HUDEP-2 (cell line): ENCODE results near the gene CFAP97D2.
"Not testable (repeated sequence)": the region's sequence is repeated elsewhere in the genome, so short reads cannot be mapped to it uniquely, and the experiment has no call there.

Experiments used
- DNase-seq, 76 experiments: peaks; one replicate each; lab custom pipeline; 2025; ENCODE audit not compliant: unreplicated experiment in 76 of 76; lab: John Stamatoyannopoulos, UW

CFAP97D2 gene

GRCh38 chr13:114185182-114185971, 6.3 kb downstream of the CFAP97D2 start:
- DNase-seq: no peak

GRCh38 chr13:114194853-114195252, 15.8 kb downstream of the CFAP97D2 start:
- no peak for DNase-seq

GRCh38 chr13:114196629-114197028, 17.6 kb downstream of the CFAP97D2 start:
- no peak for DNase-seq

GRCh38 chr13:114198556-114198955, 19.5 kb downstream of the CFAP97D2 start:
- no peak for DNase-seq

- not testable (repeated sequence) for DNase-seq
These were observed 20.5 kb downstream of the CFAP97D2 start for GRCh38 chr13:114199526-114199925.

- DNase-seq: no peak
These were observed 20.9 kb downstream of the CFAP97D2 start for GRCh38 chr13:114199954-114200353.

GRCh38 chr13:114200399-114200911, 21.4 kb downstream of the CFAP97D2 start:
- no peak for DNase-seq

- no peak for DNase-seq
These were observed 23.5 kb downstream of the CFAP97D2 start for GRCh38 chr13:114202581-114202980.

GRCh38 chr13:114203536-114203935, 24.5 kb downstream of the CFAP97D2 start:
- DNase-seq: no peak

GRCh38 chr13:114204894-114205293, 25.8 kb downstream of the CFAP97D2 start:
- DNase-seq: no peak

GRCh38 chr13:114208134-114208533, 29.1 kb downstream of the CFAP97D2 start:
- no peak for DNase-seq

GRCh38 chr13:114211446-114212157, 32.5 kb downstream of the CFAP97D2 start:
- no peak for DNase-seq

GRCh38 chr13:114212158-114212495, 33.1 kb downstream of the CFAP97D2 start:
- no peak for DNase-seq

- DNase-seq: no peak
These were observed 34.9 kb downstream of the CFAP97D2 start for GRCh38 chr13:114213980-114214379.

- DNase-seq: no peak
These were observed 40.3 kb downstream of the CFAP97D2 start for GRCh38 chr13:114219392-114219791.

- DNase-seq: peak in 75 of 76 experiments; percentile 34 to 95 (median 87)
These were observed 43.5 kb downstream of the CFAP97D2 start for GRCh38 chr13:114222461-114222968.

- no peak for DNase-seq
These were observed 45.1 kb downstream of the CFAP97D2 start for GRCh38 chr13:114224201-114224600.

GRCh38 chr13:114225610-114226009, 46.6 kb downstream of the CFAP97D2 start:
- no peak for DNase-seq

GRCh38 chr13:114226088-114226487, 47.0 kb downstream of the CFAP97D2 start:
- no peak for DNase-seq

- peak in 71 of 76 experiments; percentile 7 to 89 (median 68) for DNase-seq
These were observed 47.8 kb downstream of the CFAP97D2 start for GRCh38 chr13:114226699-114227323.

- DNase-seq: no peak
These were observed 48.5 kb downstream of the CFAP97D2 start for GRCh38 chr13:114227528-114227927.
